ENCODE results near the gene CDKN2AIPNL.

GRCh38 chr5:134394932-134395331 is 16.7 kb downstream of the CDKN2AIPNL start:
- TF ChIP-seq CTCF (conservative IDR thresholded peaks at IDR 0.05) (no peak), EZH2 (IDR thresholded peaks at IDR 0.05; ENCODE audit: low read depth) (no peak)
